OCI-LY7 (cell line): ENCODE results near the gene KIF6. TPM values are rescaled to one million over a fixed set of nuclear protein-coding genes. Genes with fewer than 3 reads are reported as not detected.

ENCODE experiments used
- BruUV-seq: library from RNA; stranded (reverse); fragments of 400-500 nt; replicated peaks from 2 replicates; lab custom pipeline; 2021; lab: Mats Ljungman, UMichigan
- CTCF ChIA-PET: fragments of 300-600 bp; sonication (Branson Sonifier 250); formaldehyde crosslinking; loops from one replicate; lab custom pipeline; 2022; ENCODE audit warnings: antibody characterized with exemption; ENCODE audit not compliant: unreplicated experiment; lab: Charles Lee
- POLR2A ChIA-PET: fragments of 300-600 bp; sonication (Branson Sonifier 250); formaldehyde crosslinking; loops from one replicate; lab custom pipeline; 2022; ENCODE audit warnings: antibody characterized with exemption; lab: Charles Lee
- DNase-seq: peaks from one replicate; pipeline ENCODE4 v3.0.0-alpha.2; 2015; ENCODE audit warnings: low spot score
- H2AFZ ChIP-seq: fragments of 200-600 bp; sonication (generic), shearing (Covaris generic); 2 replicates; pipeline ENCODE4 v1.6.1; 2014; ENCODE audit warnings: mild to moderate bottlenecking, antibody characterized with exemption, low read length, moderate library complexity
- H3K27ac ChIP-seq: fragments of 200-600 bp; sonication (generic); 2 replicates; pipeline ENCODE4 v1.5.1; 2014; ENCODE audit warnings: mixed run types, low read depth, mild to moderate bottlenecking, moderate library complexity, low read length, inconsistent platforms; ENCODE audit not compliant: poor library complexity, severe bottlenecking
- H3K36me3 ChIP-seq: fragments of 200-600 bp; sonication (generic); 2 replicates; pipeline ENCODE4 v1.6.1; 2014; ENCODE audit warnings: mild to moderate bottlenecking, antibody characterized with exemption, low read length, moderate library complexity, mixed read lengths; ENCODE audit not compliant: insufficient read depth
- H3K4me1 ChIP-seq: fragments of 200-600 bp; sonication (generic); 2 replicates; pipeline ENCODE4 v1.5.1; 2014; ENCODE audit warnings: mild to moderate bottlenecking, low read length; ENCODE audit not compliant: insufficient read depth, poor library complexity, severe bottlenecking
- H3K4me2 ChIP-seq: fragments of 200-600 bp; sonication (generic); 2 replicates; pipeline ENCODE4 v1.6.1; 2014; ENCODE audit warnings: mild to moderate bottlenecking, low read length
- H3K4me3 ChIP-seq: fragments of 200-600 bp; sonication (generic); 2 replicates; pipeline ENCODE4 v1.5.1; 2014; ENCODE audit warnings: mild to moderate bottlenecking, low read depth, low read length; ENCODE audit not compliant: poor library complexity, severe bottlenecking
- H3K79me2 ChIP-seq: fragments of 200-600 bp; sonication (generic); 2 replicates; pipeline ENCODE4 v1.6.1; 2016; ENCODE audit warnings: low read depth, mild to moderate bottlenecking, low read length, moderate library complexity, mixed read lengths; ENCODE audit not compliant: insufficient read depth
- H3K9me2 ChIP-seq: fragments of 200-600 bp; sonication (generic); 2 replicates; pipeline ENCODE4 v1.6.1; 2016; ENCODE audit warnings: mild to moderate bottlenecking, low read length, mixed read lengths; ENCODE audit not compliant: insufficient read depth
- H3K9me3 ChIP-seq: fragments of 200-600 bp; sonication (generic); 2 replicates; pipeline ENCODE4 v1.6.1; 2014; ENCODE audit warnings: mild to moderate bottlenecking, mixed run types, low read length, mixed read lengths
- H4K20me1 ChIP-seq: fragments of 200-600 bp; sonication (generic); 2 replicates; pipeline ENCODE4 v1.6.1; 2014; ENCODE audit warnings: mild to moderate bottlenecking, antibody characterized with exemption, low read length, moderate library complexity, mixed read lengths; ENCODE audit not compliant: insufficient read depth
- EZH2phosphoT487 ChIP-seq: fragments of 200-600 bp; sonication (generic); IDR thresholded peaks from 2 replicates; pipeline ENCODE4 v1.6.1; 2018; ENCODE audit warnings: low read depth, borderline replicate concordance, mild to moderate bottlenecking, mixed run types, antibody characterized with exemption, low read length, moderate library complexity, mixed read lengths
- intact Hi-C: fragments of 100-400 bp; cut with micrococcal nuclease; formaldehyde crosslinking; loops from one replicate; pipeline ENCODE4 v1.10.0; 2022; ENCODE audit not compliant: unreplicated experiment
- total RNA-seq, 2 experiments: library from RNA; depleted of rRNA in 1 of 2; stranded (reverse); fragments of >200 nt in 1 of 2; shearing (Covaris generic) in 1 of 2; gene quantifications; 2 replicates each; pipeline ENCODE4 v1.2.3, GENCODE V29; 2014 to 2022
- TF ChIP-seq, protein P1 (sequence below): fragments of 200-600 bp; sonication (generic); conservative IDR thresholded peaks from 2 replicates; pipeline ENCODE4 v1.5.1; 2014; ENCODE audit warnings: mild to moderate bottlenecking, antibody characterized with exemption, low read length, moderate library complexity, mixed read lengths

Gene KIF6
- total RNA-seq, 2 experiments from 2014 or later, result not detected

DNA sequence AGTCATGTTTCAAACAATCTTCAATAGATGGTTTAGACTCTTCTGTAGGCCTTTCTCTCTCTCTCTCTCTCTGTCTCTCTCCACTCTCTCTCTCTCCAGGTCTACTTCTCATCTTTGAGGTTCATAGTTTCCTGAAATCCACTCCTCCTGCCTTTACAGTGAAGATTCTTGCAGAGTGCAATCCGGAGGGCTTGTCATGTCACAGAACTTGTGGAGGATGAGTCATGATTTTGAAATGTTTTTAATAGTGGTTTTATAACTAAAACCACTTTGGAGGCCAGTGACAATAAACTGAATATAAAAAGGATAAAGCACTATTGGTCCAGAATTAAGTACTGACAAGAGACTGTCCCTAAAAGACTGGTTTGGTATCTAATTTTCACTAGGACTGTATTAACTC lies 156.3 kb downstream of the KIF6 start:
- Histone ChIP-seq H3K27ac (no peak overlapping the region), H4K20me1 (no peaks in the 10 kb centered on the region), H3K36me3 (no peaks in the 10 kb centered on the region), H3K9me2 (no peaks in the 10 kb centered on the region), H2AFZ (no peak overlapping the region), H3K4me3 (no peak overlapping the region), H3K79me2 (no peaks in the 10 kb centered on the region), H3K4me2 (no peak overlapping the region), H3K9me3 (no peaks in the 10 kb centered on the region), H3K4me1 (no peaks in the 10 kb centered on the region)
- TF ChIP-seq, protein P1, sequence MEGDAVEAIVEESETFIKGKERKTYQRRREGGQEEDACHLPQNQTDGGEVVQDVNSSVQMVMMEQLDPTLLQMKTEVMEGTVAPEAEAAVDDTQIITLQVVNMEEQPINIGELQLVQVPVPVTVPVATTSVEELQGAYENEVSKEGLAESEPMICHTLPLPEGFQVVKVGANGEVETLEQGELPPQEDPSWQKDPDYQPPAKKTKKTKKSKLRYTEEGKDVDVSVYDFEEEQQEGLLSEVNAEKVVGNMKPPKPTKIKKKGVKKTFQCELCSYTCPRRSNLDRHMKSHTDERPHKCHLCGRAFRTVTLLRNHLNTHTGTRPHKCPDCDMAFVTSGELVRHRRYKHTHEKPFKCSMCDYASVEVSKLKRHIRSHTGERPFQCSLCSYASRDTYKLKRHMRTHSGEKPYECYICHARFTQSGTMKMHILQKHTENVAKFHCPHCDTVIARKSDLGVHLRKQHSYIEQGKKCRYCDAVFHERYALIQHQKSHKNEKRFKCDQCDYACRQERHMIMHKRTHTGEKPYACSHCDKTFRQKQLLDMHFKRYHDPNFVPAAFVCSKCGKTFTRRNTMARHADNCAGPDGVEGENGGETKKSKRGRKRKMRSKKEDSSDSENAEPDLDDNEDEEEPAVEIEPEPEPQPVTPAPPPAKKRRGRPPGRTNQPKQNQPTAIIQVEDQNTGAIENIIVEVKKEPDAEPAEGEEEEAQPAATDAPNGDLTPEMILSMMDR, result no peak
- no peak for TF ChIP-seq EZH2phosphoT487
- no peak for DNase-seq
- no TSS peak for BruUV-seq
- POLR2A ChIA-PET, result no interaction called here
- CTCF ChIA-PET, result no interaction called here
- intact Hi-C loops, result no loop called here

DNA sequence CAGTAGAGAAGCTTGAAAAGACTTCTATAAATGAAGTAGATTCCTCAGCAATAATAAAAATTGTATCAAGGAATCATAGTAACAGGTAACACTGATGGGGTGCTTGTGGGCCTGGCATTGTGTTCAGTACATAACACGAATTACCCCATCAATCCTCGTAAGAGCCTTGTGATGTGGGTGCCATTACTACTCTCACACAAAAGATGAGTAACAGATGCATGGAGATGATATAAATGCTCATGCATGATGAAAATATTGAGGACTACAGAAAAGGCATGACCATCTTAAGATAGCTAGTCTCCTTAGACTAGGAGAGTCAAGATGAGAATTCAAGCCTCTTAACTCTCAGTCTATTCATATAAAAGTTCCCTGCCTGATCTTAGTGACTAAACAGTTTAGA lies 158.1 kb downstream of the KIF6 start:
- CTCF ChIA-PET, result no interaction called here

DNA sequence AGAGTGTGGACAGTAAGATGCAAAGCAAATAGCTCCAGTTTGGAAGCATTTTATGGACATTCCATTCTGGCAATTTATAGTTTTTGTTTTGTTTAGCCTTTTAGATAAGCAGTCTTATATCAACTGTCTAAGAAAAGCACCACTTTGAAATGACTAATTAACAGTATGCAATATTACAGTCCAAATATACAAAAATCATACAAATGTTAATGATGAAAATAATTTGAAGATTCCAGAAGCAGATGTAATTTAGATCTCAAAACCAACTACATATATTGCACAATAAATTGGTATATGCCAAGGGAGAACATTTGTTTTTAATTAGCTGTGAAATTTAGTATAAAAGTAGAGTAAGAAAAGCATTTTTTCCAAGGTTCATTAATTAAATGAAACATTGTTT lies 158.8 kb downstream of the KIF6 start:
- Histone ChIP-seq H3K27ac (no peak overlapping the region), H3K79me2 (no peaks in the 10 kb centered on the region), H3K4me2 (no peak overlapping the region), H3K4me1 (no peaks in the 10 kb centered on the region), H3K36me3 (no peaks in the 10 kb centered on the region), H2AFZ (no peak overlapping the region), H3K9me2 (no peaks in the 10 kb centered on the region), H3K9me3 (no peaks in the 10 kb centered on the region), H3K4me3 (no peak overlapping the region), H4K20me1 (no peaks in the 10 kb centered on the region)
- intact Hi-C loops, result no loop called here
- DNase-seq, result no peak
- no TSS peak for BruUV-seq
- TF ChIP-seq, protein P1, result no peak
- POLR2A ChIA-PET, result interaction anchor here (0.6 kb wide), 1 partner anchor 712 kb away, joined by 3 read pairs; no protein-coding TSS in a partner anchor
- CTCF ChIA-PET, result no interaction called here

More for the DNA sequence above, 158.1 kb downstream of the KIF6 start:
- H4K20me1 ChIP-seq, result no peaks in the 10 kb centered on the region
- no peak overlapping the region for H2AFZ ChIP-seq
- no peaks in the 10 kb centered on the region for H3K9me2 ChIP-seq
- H3K4me3 ChIP-seq, result no peak overlapping the region
- H3K9me3 ChIP-seq, result no peaks in the 10 kb centered on the region
- H3K79me2 ChIP-seq, result no peaks in the 10 kb centered on the region
- TF ChIP-seq, protein P1, result no peak
- TF ChIP-seq EZH2phosphoT487, result no peak
- DNase-seq, result no peak
- no TSS peak for BruUV-seq
- H3K4me2 ChIP-seq, result no peak overlapping the region
- POLR2A ChIA-PET, result interaction anchor here (0.6 kb wide), 1 partner anchor 713 kb away, joined by 3 read pairs; no protein-coding TSS in a partner anchor
- no peak overlapping the region for H3K27ac ChIP-seq
- no peaks in the 10 kb centered on the region for H3K4me1 ChIP-seq
- no peaks in the 10 kb centered on the region for H3K36me3 ChIP-seq
- intact Hi-C loops, result no loop called here
